ENCODE measurements around the gene PES1. TPM values are rescaled to one million over a fixed set of nuclear protein-coding genes. Genes with fewer than 3 reads are reported as not detected.
"Not testable (repeated sequence)": the region's sequence is repeated elsewhere in the genome, so short reads cannot be mapped to it uniquely, and the experiment has no call there.

PES1 gene
- polyA plus RNA-seq, 1 donor from 2014 or later: 36.3 TPM

- H3K4me3 Mint-ChIP-seq: no peak overlapping the region
- no peaks in the 10 kb centered on the region for H3K36me3 Mint-ChIP-seq
- no peaks in the 10 kb centered on the region for H3K27me3 Mint-ChIP-seq
- no peaks in the 10 kb centered on the region for H3K9me3 Mint-ChIP-seq
- no peak overlapping the region for H3K27ac Mint-ChIP-seq
- H3K4me1 Mint-ChIP-seq: peaks cover 3 to 7% (median 5%) of the 10 kb centered on the region in 3 donors
These were observed 9.8 kb upstream of the PES1 start for GRCh38 chr22:30601464-30601863.

- no peak overlapping the region for H3K27ac Mint-ChIP-seq
- H3K4me1 Mint-ChIP-seq: peaks cover 3 to 7% (median 5%) of the 10 kb centered on the region in 3 donors
- no peaks in the 10 kb centered on the region for H3K27me3 Mint-ChIP-seq
- no peaks in the 10 kb centered on the region for H3K9me3 Mint-ChIP-seq
- no peaks in the 10 kb centered on the region for H3K36me3 Mint-ChIP-seq
- H3K4me3 Mint-ChIP-seq: no peak overlapping the region
These were observed 9.2 kb upstream of the PES1 start for GRCh38 chr22:30600921-30601320.

DNA sequence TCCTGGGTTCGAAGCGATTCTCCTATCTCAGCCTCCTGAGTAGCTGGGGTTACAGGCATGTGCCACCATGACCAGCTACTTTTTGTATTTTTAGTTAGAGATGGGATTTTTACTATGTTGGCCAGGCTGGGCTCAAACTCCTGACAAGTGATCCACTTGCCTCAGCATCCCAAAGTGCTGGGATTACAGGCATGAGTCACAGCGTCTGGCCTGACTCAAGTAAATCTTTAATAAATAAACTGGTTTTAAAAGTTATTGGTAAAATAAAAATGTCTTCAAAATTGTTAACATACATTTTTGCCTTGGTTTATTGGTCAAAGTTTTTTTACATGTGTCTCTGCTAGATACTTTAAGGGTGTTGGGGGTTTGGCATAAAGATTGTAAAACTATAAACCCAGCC is 7.3 kb upstream of the PES1 start:
- H3K27me3 Mint-ChIP-seq: no peaks in the 10 kb centered on the region
- H3K9me3 Mint-ChIP-seq: no peaks in the 10 kb centered on the region
- H3K4me1 Mint-ChIP-seq: peaks cover 0 to 3% (median 0%) of the 10 kb centered on the region in 3 donors
- no peak overlapping the region for H3K4me3 Mint-ChIP-seq
- H3K36me3 Mint-ChIP-seq: no peaks in the 10 kb centered on the region
- H3K27ac Mint-ChIP-seq: no peak overlapping the region

DNA sequence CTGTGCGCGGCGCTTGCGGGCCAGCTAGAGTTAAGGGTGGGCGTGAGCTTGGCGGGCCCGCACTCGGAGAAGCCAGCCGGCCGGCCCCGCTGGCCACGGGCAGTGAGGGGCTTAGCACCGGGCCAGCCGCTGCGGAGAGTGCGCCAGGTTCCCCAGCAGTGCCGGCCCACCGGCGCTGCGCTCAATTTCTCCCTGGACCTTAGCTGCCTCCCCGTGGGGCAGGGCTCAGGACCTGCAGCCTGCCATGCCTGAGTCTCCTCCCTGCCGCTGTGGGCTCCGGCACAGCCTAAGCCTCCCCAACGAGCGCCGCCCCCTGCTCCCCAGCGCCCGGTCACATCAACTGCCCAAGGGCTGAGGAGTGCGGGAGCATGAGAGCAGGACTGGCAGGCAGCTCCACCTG is 5.2 kb upstream of the PES1 start:
- Mint-ChIP-seq H3K27me3 (peaks cover 1% of the 10 kb centered on the region), H3K9me3 (no peaks in the 10 kb centered on the region), H3K4me3 (no peak overlapping the region), H3K27ac (no peak overlapping the region), H3K36me3 (no peaks in the 10 kb centered on the region), H3K4me1 (peaks cover 0 to 1% (median 0%) of the 10 kb centered on the region in 3 donors)

DNA sequence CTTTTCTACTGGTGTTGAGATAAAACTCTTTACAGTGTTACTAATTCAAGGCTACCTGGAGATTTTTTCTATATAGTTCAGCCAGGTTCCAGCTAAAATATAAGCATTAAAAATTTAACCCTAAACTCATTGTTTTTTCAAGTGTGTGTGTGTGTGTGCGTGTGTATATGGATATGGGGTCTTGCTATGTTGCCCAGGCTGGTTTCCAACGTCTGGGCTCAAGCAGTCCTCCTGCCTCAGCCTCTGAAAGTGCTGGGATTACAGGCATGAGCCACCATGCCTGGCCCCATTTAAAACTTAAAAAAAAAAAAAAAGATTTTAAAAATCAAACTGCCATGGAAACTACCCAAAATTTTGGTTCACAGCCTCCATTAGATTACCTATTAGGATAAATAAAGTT is 4.5 kb upstream of the PES1 start:
- Mint-ChIP-seq H3K27ac (no peak overlapping the region), H3K9me3 (no peaks in the 10 kb centered on the region), H3K4me3 (no peak overlapping the region), H3K4me1 (peaks cover 0 to 1% (median 0%) of the 10 kb centered on the region in 3 donors), H3K27me3 (peaks cover 1% of the 10 kb centered on the region), H3K36me3 (no peaks in the 10 kb centered on the region)

DNA sequence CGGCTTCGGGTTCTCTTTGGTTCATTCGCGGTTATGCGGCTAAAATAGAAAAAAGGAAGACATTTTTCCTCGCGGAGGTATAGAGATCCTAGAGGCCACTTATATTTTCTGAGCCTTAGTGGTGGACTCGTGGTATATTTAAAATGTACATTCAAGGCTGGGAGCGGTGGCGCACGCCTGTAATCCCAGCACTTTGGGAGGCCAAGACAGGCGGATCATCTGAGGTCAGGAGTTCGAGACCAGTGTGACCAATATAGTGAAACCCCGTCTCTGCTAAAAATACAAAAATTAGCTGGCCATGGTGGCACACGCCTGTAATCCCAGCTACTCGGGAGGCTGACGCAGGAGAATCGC is 627 bp upstream of the PES1 start:
- H3K4me3 Mint-ChIP-seq, H3K9me3 Mint-ChIP-seq, H3K4me1 Mint-ChIP-seq, H3K36me3 Mint-ChIP-seq, H3K27me3 Mint-ChIP-seq, H3K27ac Mint-ChIP-seq: not testable (repeated sequence)

GRCh38 chr22:30591191-30591587 is 521 bp downstream of the PES1 start:
- H3K27me3 Mint-ChIP-seq: peaks cover 1% of the 10 kb centered on the region
- H3K27ac Mint-ChIP-seq: no peak overlapping the region
- H3K4me1 Mint-ChIP-seq: peaks cover 0 to 7% (median 0%) of the 10 kb centered on the region in 3 donors
- no peak overlapping the region for H3K4me3 Mint-ChIP-seq
- no peaks in the 10 kb centered on the region for H3K9me3 Mint-ChIP-seq
- peaks cover 8% of the 10 kb centered on the region for H3K36me3 Mint-ChIP-seq

- Mint-ChIP-seq H3K36me3 (peaks cover 12% of the 10 kb centered on the region), H3K4me3 (peak overlapping the region in 1 of 4 donors; percentile 20), H3K4me1 (peaks cover 0 to 7% (median 0%) of the 10 kb centered on the region in 3 donors), H3K27me3 (no peaks in the 10 kb centered on the region), H3K9me3 (no peaks in the 10 kb centered on the region), H3K27ac (no peak overlapping the region)
These were observed 5.3 kb downstream of the PES1 start for GRCh38 chr22:30586414-30586813.

- Mint-ChIP-seq H3K4me1 (no peaks in the 10 kb centered on the region), H3K27ac (no peak overlapping the region), H3K36me3 (peaks cover 14% of the 10 kb centered on the region), H3K4me3 (no peak overlapping the region), H3K27me3 (no peaks in the 10 kb centered on the region), H3K9me3 (no peaks in the 10 kb centered on the region)
These were observed 7.3 kb downstream of the PES1 start for GRCh38 chr22:30584441-30584840.

DNA sequence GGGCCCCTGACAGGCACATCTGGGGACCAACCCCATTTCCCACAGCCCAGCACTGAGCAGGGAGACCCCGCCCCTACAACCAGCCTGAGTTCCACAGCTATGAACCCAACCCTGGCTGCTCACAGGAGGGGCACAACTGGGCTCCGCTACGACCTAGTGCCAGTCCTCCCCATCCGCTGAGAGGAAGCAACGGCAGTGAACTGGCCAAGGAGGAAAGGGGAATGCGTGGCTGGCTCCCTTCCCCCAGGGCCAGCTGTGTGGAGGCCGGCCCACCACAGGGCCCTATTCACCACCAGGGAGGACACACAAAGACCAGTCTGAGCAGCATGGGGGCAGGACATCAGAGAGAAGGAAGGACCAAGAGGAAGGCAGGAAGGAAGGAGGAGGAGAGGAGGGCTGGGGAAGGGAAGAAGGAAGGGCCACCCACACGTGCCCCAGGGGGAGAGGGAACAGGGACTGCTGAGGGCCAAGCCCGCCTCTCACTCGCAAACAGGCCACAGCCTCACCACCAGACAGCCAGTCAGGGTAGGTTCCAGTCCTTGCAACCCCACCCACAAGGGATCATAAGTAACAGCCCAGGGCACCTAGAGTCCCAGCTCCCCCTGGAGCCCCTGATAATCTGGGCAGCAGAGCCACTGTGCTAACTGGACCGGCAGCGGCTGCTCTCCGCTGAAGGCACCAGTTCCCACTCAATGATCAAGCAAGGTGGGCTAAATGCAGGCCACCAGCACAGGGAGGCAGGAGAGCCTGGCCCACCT is 8.7 kb downstream of the PES1 start:
- no peak overlapping the region for H3K27ac Mint-ChIP-seq
- H3K27me3 Mint-ChIP-seq: no peaks in the 10 kb centered on the region
- H3K4me1 Mint-ChIP-seq: peaks cover 0 to 2% (median 0%) of the 10 kb centered on the region in 3 donors
- no peaks in the 10 kb centered on the region for H3K9me3 Mint-ChIP-seq
- H3K4me3 Mint-ChIP-seq: no peak overlapping the region
- peaks cover 22% of the 10 kb centered on the region for H3K36me3 Mint-ChIP-seq

DNA sequence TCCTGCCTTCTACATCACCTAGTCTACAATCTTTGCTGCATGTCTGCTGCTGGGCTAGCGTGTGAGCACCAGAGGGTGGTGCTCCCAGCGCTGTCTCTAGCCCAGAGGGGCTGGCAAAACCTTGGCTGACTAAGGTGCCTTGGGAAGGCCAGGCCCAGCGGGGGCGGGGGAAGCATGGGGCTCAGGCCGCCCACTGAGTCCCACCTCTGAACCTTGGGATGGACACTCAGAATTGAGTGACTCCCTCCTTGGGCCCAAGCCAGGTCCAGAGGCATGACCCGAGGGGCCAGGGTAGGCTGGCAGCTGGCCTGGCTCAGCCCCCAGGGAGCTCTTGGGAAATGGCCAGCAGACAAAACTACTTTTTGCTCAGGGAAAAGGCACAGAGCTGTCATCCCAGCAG is 9.7 kb downstream of the PES1 start:
- no peaks in the 10 kb centered on the region for H3K27me3 Mint-ChIP-seq
- no peak overlapping the region for H3K27ac Mint-ChIP-seq
- peaks cover 0 to 2% (median 0%) of the 10 kb centered on the region in 3 donors for H3K4me1 Mint-ChIP-seq
- peaks cover 18% of the 10 kb centered on the region for H3K36me3 Mint-ChIP-seq
- no peaks in the 10 kb centered on the region for H3K9me3 Mint-ChIP-seq
- H3K4me3 Mint-ChIP-seq: no peak overlapping the region

DNA sequence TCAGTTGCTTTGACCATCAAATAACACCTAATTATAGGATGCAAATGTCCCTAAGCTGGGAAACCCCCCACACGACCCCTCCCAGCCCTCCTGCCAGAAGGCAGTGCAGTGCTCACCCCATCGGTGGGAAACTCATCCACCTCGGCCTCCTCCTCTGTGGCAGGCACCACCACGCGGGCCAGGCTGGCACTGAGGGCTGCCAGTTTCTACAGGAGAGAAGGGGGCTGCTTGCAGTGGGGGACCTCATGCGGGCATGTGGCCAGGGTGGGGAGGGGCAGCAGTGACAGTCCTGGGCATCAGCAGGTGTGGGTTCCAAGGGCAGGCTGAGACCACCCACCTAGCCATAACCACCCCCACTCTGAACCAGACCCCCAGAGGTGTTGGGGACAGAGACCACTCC is 10.8 kb downstream of the PES1 start:
- Mint-ChIP-seq H3K9me3 (no peaks in the 10 kb centered on the region), H3K27me3 (no peaks in the 10 kb centered on the region), H3K36me3 (peaks cover 20% of the 10 kb centered on the region), H3K27ac (no peak overlapping the region), H3K4me1 (peaks cover 0 to 2% (median 0%) of the 10 kb centered on the region in 3 donors), H3K4me3 (no peak overlapping the region)

- H3K4me3 Mint-ChIP-seq: no peak overlapping the region
- H3K36me3 Mint-ChIP-seq: peaks cover 19% of the 10 kb centered on the region
- no peaks in the 10 kb centered on the region for H3K9me3 Mint-ChIP-seq
- H3K27ac Mint-ChIP-seq: no peak overlapping the region
- H3K27me3 Mint-ChIP-seq: peaks cover 3% of the 10 kb centered on the region
- H3K4me1 Mint-ChIP-seq: peaks cover 0 to 4% (median 2%) of the 10 kb centered on the region in 3 donors
These were observed 13.2 kb downstream of the PES1 start for GRCh38 chr22:30578481-30578880.

- Mint-ChIP-seq H3K36me3 (peaks cover 19% of the 10 kb centered on the region), H3K4me3 (no peak overlapping the region), H3K4me1 (peaks cover 0 to 4% (median 2%) of the 10 kb centered on the region in 3 donors), H3K9me3 (no peaks in the 10 kb centered on the region), H3K27me3 (peaks cover 3% of the 10 kb centered on the region), H3K27ac (no peak overlapping the region)
These were observed 15.9 kb downstream of the PES1 start for GRCh38 chr22:30575859-30576258.

GRCh38 chr22:30574997-30575671 is 16.6 kb downstream of the PES1 start:
- peaks cover 0 to 4% (median 2%) of the 10 kb centered on the region in 3 donors for H3K4me1 Mint-ChIP-seq
- peak overlapping the region in 1 of 4 donors; percentile 66 for H3K4me3 Mint-ChIP-seq
- H3K9me3 Mint-ChIP-seq: no peaks in the 10 kb centered on the region
- H3K27me3 Mint-ChIP-seq: peaks cover 3% of the 10 kb centered on the region
- H3K27ac Mint-ChIP-seq: no peak overlapping the region
- peaks cover 16% of the 10 kb centered on the region for H3K36me3 Mint-ChIP-seq
